Fibroblast of gingiva (primary cell): ENCODE data around the gene ENOSF1.
A peak's percentile ranks its signal among the peaks of the same experiment; 100 is the strongest.

Experiments used
- DNase-seq: peaks from one replicate; pipeline ENCODE4 v3.0.0-alpha.2; 2011; ENCODE audit warnings: low read depth

ENOSF1 gene

GRCh38 chr18:673769-674168, 38.7 kb downstream of the ENOSF1 start:
- DNase-seq: no peak

DNA sequence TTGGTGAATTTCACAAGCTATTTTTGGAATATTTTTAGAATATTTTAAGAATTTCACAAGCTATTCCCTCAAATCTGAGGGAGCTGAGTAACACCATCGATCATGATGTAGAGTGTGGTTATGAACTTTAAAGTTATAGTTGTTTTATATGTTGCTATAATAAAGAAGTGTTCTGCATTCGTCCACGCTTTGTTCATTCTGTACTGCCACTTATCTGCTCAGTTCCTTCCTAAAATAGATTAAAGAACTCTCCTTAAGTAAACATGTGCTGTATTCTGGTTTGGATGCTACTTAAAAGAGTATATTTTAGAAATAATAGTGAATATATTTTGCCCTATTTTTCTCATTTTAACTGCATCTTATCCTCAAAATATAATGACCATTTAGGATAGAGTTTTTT, 39.1 kb downstream of the ENOSF1 start:
- DNase-seq: no peak

- DNase-seq: no peak
Observed at GRCh38 chr18:671405-671804, 41.0 kb downstream of the ENOSF1 start.

DNA sequence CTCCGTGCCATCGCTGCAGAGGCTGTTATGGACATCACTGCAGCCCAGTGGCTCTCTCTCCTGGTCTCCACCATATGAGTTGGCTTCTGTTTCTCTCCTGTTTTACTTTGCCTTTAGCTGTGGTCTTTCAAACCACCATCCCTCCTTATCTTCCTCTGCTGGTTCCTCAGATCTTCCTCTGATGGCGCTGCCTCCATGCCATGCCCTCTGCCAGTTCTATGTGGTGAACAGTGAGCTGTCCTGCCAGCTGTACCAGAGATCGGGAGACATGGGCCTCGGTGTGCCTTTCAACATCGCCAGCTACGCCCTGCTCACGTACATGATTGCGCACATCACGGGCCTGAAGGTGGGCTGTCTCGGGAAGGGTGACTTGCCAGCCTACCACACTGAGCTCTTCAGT, 41.9 kb downstream of the ENOSF1 start:
- no peak for DNase-seq

DNA sequence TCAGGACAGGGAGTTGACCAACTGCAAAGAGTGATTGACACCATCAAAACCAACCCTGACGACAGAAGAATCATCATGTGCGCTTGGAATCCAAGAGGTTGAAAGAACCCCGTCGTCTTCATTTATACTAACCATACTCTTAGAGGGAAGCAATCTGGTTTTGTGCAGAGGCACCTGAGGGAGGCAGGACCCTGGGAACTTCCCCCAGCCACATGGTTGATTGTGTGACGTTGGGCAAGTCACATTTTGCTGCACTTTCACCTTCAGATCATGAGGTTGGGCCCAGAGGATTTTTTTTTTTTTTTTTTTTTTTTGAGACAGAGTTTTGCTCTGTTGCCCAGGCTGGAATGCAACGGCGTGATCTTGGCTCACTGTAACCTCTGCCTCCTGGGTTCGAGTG, 43.4 kb downstream of the ENOSF1 start:
- DNase-seq: no peak

GRCh38 chr18:668260-668659, 44.2 kb downstream of the ENOSF1 start:
- no peak for DNase-seq

- DNase-seq: no peak
Observed at GRCh38 chr18:666628-667027, 45.8 kb downstream of the ENOSF1 start.

DNA sequence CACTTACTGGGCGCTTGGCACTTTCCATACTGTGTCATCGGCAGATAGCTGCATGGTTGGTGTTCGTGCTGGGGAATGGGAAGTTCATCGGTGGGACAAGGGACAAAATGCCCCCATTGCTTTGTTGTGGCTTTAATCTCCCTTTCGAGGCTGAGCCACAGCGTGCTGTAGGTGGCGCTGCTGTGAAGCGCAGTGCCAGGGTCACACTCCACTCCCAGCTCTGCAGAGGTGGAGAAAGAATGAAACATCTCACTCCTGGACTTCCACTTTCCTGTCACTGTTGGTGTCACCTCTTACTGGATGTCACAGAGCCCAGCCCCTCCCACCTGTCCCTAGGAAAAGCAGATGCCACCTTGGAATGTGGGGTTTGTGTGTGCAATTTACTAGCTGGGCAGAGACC, 46.3 kb downstream of the ENOSF1 start:
- DNase-seq: no peak

DNA sequence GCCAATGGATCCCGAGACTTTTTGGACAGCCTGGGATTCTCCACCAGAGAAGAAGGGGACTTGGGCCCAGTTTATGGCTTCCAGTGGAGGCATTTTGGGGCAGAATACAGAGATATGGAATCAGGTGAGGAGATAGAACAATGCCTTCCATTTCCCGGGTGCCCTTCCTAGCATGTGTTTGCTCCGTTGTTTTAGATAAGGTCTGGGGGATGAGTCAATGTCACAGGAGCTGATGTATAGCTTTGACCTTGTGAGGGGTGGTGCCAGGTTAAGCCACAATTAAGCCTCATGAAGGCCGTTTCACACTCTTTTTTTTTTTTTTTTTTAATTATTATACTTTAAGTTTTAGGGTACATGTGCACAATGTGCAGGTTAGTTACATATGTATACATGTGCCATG, 50.2 kb downstream of the ENOSF1 start:
- DNase-seq: no peak

DNA sequence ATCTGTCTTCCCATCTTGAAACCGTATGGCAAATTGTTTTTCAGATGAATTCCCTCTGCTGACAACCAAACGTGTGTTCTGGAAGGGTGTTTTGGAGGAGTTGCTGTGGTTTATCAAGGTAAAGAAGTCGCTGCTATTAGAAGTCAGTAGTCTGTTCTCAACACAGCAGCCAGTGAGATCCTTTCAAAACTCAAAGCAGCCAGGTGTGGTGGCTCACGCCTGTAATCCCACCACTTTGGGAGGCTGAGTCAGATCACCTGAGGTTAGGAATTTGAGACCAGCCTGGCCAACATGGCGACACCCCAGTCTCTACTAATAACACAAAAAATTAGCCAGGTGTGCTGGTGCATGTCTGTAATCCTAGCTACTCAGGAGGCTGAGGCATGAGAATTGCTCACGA, 52.8 kb downstream of the ENOSF1 start:
- DNase-seq: no peak

DNA sequence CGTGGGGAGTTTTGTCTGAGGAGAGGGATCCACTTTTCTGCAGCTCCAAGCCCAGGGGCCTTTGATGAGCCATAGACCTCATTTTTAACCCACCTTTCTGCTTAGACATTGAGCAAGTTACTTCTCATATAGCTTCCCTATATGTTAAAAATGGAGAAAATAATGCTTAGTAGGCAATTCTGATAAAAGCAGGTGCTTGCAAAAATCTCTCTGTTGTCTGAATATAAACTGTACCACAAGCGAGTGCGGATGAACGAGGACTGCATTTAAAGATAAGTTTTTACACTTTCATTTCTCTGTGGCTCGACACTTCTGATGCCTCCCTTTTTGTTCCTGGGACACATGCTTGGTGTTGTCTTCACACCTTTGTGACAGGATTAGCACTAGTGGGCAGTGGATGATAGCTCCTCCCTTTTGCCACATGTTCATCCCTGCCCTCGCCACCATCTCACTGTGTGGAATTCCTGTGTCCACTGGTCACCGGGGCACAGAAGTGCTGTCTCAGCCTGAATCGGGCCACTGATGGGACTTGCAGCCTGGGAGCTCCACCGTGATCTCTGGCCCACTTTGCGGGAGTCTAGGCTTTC, 53.4 kb downstream of the ENOSF1 start:
- DNase-seq: no peak

DNA sequence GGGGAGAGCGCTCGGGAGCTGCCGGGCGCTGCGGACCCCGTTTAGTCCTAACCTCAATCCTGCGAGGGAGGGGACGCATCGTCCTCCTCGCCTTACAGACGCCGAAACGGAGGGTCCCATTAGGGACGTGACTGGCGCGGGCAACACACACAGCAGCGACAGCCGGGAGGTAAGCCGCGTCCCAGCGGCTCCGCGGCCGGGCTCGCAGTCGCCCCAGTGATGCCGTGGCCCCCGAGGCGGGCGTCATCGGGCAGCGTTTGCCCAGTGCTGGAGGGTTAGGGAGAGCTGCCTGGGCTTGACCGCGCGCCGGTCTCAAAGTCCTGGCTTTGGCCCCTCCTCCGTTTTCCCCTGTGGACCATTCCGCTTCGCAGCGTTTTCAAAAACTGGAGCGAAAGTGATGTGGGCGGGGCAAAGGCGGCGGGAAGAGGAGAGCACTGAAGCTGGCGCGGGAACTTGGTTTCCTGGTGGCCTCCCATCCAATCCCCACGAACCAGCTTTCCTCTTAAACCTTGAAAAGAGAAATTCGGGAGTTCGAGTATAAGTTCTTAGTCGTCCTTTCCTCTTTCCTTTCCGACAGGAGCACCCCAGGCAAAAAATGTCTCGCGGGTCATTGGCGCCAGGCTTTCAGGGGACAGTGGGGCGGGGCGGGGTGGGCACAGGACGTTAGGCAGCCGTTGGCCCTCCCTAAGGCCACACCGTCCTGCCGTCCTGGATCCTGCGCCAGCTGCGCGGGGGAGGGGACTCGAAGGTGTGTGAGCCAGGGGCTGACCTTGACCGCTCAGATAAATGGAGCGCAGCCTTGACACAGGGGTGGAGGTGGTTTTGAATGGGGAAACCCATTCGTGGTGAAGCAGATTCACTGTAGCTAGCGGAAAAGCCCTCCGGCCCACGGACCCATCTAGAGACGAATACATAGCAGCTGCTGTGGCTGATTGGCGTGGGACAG, 54.2 kb downstream of the ENOSF1 start:
- DNase-seq: peak; percentile 83

- peak; percentile 17 for DNase-seq
Observed at GRCh38 chr18:657311-658000, 55.0 kb downstream of the ENOSF1 start, which contains the start of gene TYMS. Gene TYMS, plus strand, starts transcription at chr18:657653. Its CDS starts 90 bp downstream, at chr18:657743.

DNA sequence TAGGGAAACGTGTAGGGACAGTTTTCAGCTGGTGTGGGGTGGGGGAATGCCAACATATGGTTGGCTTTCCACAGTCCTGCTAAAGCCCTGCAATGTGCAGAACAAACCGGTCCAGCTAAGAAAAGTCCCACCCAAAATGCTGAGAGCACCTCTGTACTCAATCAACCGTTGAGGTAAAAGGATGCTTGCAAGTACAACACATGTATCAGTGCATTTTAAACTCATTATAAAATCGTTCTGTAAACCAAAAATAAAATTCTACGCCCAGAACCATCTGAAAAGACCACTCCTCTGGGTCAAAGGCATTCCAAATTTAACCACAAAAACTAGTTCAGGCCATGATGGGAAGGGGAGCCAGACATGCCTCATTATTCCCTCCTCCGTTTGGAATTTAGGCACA, 57.0 kb downstream of the ENOSF1 start:
- DNase-seq: no peak

- no peak for DNase-seq
Observed at GRCh38 chr18:654601-655000, 57.8 kb downstream of the ENOSF1 start.

- no peak for DNase-seq
Observed at GRCh38 chr18:653512-653911, 58.9 kb downstream of the ENOSF1 start.

- DNase-seq: peak; percentile 21
Observed at GRCh38 chr18:652131-652530, 60.3 kb downstream of the ENOSF1 start.

DNA sequence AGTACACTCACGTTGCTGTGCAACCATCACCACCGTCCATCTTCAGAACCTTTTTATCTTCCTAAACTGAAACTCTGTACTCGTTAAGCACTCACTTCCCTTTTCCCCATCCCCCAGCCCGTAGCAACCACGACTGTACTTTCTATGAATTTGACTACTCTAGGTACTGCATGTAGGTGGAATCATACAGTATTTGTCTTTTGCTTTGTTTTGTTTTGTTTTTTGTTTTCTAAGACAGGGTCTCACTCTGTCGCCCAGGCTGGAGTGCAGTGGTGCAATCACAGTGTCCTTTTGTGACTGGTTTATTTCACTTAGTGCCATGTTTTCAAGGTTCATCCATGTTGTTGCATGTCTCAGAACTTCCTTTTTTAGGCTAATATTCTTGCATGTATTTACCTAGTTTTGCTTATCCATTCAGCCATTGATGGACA, 62.0 kb downstream of the ENOSF1 start:
- no peak for DNase-seq

GRCh38 chr18:649341-649740, 63.1 kb downstream of the ENOSF1 start:
- DNase-seq: no peak

GRCh38 chr18:647304-647703, 65.1 kb downstream of the ENOSF1 start:
- no peak for DNase-seq

DNA sequence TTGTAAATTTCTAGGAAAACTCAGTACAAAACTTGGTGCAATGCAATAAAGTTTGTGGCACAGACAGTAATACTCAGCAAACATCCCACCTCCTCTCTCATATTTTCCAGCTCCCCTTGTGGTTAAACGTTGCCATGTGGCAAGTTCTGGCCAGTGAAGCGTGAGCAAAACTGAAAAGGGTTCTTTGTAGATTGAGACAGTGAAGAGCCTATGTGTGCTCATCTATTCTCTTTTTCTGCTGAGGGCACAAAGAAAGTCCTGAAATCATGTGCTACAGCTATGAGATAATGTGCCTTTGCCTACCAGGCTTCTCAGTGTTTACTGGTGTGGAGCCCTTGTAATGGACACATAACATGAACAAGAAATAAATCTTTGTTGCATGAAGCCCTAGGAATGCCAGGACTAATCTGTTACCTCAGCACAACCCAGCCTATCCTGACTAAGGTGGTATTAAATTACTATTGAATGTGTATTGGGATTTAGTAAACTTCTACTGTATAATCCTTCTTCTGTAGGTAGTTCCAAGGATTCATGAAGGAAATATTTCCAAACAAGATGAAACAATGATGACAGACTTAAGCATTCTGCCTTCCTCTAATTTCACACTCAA, 67.9 kb downstream of the ENOSF1 start:
- no peak for DNase-seq

- no peak for DNase-seq
Observed at GRCh38 chr18:641224-641623, 71.2 kb downstream of the ENOSF1 start.
